Adrenal gland (tissue), 12 donors: ENCODE measurements around the gene ZNF827. TPM values are rescaled to one million over a fixed set of nuclear protein-coding genes. Genes with fewer than 3 reads are reported as not detected.

Source experiments
- DNase-seq, 7 donors: peaks; one replicate each; pipeline ENCODE4 v3.0.0-alpha.2; 2019 to 2020
- H3K27ac ChIP-seq, 5 donors: fragments of 200-600 bp; sonication (generic) in 4 of 5; 1 replicate in 3 of 5; 2 replicates in 2 of 5; pipeline versions ENCODE4 v1.5.1 to v1.8.0; 2016 to 2020; ENCODE audit warnings: mild to moderate bottlenecking in 1 of 5
- H3K27me3 ChIP-seq: fragments of 200-600 bp; 2 replicates; pipeline ENCODE4 v1.8.0; 2021
- H3K36me3 ChIP-seq, 2 donors: fragments of 200-600 bp; replicated peaks in 1 of 2; 1 replicate in 1 of 2; 2 replicates in 1 of 2; pipeline versions ENCODE4 v1.5.1 to v1.8.0; 2018 to 2022
- H3K4me1 ChIP-seq, 2 donors: fragments of 200-600 bp; replicated peaks in 1 of 2; 1 replicate in 1 of 2; 2 replicates in 1 of 2; pipeline versions ENCODE4 v1.5.1 to v1.8.0; 2018 to 2021
- H3K4me3 ChIP-seq, 4 donors: fragments of 200-600 bp; sonication (generic) in 3 of 4; one replicate each; pipeline ENCODE4 v1.5.1; 2016 to 2018
- H3K9me3 ChIP-seq, 3 donors: fragments of 200-600 bp; sonication (generic) in 1 of 3; replicated peaks in 1 of 3; 1 replicate in 2 of 3; 2 replicates in 1 of 3; pipeline versions ENCODE4 v1.5.1 to v1.8.0; 2016 to 2021
- POLR2A ChIP-seq, 2 donors: fragments of 450-650 bp; IDR thresholded peaks; one replicate each; pipeline ENCODE4 v1.6.1; 2017; ENCODE audit warnings: antibody characterized with exemption in 2 of 2, mild to moderate bottlenecking in 2 of 2, moderate library complexity in 1 of 2
- WGBS, 4 donors: extraction: QIAGEN DNeasy Blood & Tissue Kit in 2 of 4; methylation state at CpG; one replicate each; pipeline versions ENCODE4 v1.1.5 to v1.1.7; 2013 to 2017; 5-methylcytosine and 5-hydroxymethylcytosine counted together
- intact Hi-C, 2 donors: fragments of 100-400 bp; cut with DNase I; formaldehyde crosslinking; loops; one replicate each; pipeline versions ENCODE4 v1.14.1 to v1.15.0; 2022 to 2023
- polyA plus RNA-seq, 3 donors: library from polyadenylated mRNA; stranded (reverse); fragments of 200-250 nt in 2 of 3; fragments of 350-450 nt in 1 of 3; fragmentation: Illumina TruSeq in 1 of 3; extraction: RNeasy Lipid Tissue Mini Kit (QIAGEN cat#74804) in 1 of 3; gene quantifications; one replicate each; pipeline ENCODE4 v1.2.3, GENCODE V29; 2013 to 2014
- total RNA-seq, 9 donors: library from RNA; depleted of rRNA in 4 of 9; stranded (reverse); fragments of >200 nt in 4 of 9; fragments of 120-200 nt in 1 of 9; fragmentation: NEBNext Ultra II Directional in 1 of 9; extraction: Animal tissue kit (Norgen Biotek cat#: 25700) in 1 of 9; gene quantifications; one replicate each; pipeline versions ENCODE4 v1.1.0 to v1.2.4, GENCODE V29; 2013 to 2023
- TF ChIP-seq, protein P1 (sequence below), 6 experiments: fragments of 450-650 bp in 4 of 6; fragments of 200-600 bp in 2 of 6; sonication (generic) in 1 of 6; IDR thresholded peaks; 1 replicate in 5 of 6; 2 replicates in 1 of 6; pipeline versions ENCODE4 v1.5.1 to v1.8.0; 2016 to 2021; ENCODE audit warnings: antibody characterized with exemption in 6 of 6, mild to moderate bottlenecking in 2 of 6, moderate library complexity in 1 of 6
- donor health status: healthy with polysubstance abuse.
- donor health status: Bipolar disorder and iron deficiency.
- donor health status: DM: yes; HTN: yes; CAD: no.
- donor health status: DM: no; HTN: no; CAD: no.
- donor health status: DM: no; HTN: no; CAD: no.
- donor health status: DM: yes; HTN: yes; CAD: no.

Gene ZNF827
- total and polyA plus RNA-seq, 12 donors = 8.0 to 37.1 (median 22.7) TPM

DNA sequence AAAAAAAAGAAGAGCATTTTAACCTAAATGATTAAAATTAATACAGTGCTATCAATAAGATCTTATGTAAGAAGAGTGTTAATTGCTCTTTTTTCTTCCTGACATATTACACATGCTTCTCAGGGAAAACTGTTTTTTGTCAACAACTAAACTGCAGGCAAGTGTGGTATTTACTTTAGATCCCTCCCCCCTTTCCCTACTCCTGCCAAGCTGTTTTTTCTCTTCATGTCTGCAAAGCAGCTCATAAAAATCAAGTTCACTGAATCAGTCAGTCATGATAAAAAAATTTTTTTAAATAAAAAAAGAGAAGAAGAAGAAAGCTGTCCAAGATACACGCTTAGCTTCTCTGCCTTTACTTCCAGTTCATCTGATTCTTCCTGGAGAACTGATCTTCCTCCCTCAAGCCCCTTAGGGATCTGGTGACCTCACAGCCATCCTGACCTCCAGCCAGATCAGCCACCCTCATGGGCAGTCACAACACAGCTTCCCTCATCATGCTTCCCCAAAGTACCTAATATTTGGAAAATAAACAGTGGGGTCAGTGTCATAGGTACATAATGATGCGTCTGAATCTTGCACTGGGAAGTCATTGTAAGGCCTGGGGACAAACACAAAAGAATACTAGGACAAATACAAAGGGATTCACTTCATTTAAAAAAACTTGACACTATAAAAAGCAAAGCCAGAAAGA is 87.0 kb downstream of the ZNF827 start:
- Histone ChIP-seq H3K27me3 (no peaks in the 10 kb centered on the region), H3K27ac (no peak overlapping the region), H3K36me3 (no peaks in the 10 kb centered on the region), H3K4me3 (no peak overlapping the region), H3K9me3 (no peaks in the 10 kb centered on the region), H3K4me1 (peaks cover 6 to 22% of the 10 kb centered on the region in 2 donors)
- intact Hi-C loops = no loop called here
- 58 to 73% (median 61%) methylated on average over 2 of the region's 2 CpGs for WGBS, 4 donors
- DNase-seq = no peak
- TF ChIP-seq POLR2A (IDR thresholded peaks at IDR 0.05) = no peak
- TF ChIP-seq, protein P1, sequence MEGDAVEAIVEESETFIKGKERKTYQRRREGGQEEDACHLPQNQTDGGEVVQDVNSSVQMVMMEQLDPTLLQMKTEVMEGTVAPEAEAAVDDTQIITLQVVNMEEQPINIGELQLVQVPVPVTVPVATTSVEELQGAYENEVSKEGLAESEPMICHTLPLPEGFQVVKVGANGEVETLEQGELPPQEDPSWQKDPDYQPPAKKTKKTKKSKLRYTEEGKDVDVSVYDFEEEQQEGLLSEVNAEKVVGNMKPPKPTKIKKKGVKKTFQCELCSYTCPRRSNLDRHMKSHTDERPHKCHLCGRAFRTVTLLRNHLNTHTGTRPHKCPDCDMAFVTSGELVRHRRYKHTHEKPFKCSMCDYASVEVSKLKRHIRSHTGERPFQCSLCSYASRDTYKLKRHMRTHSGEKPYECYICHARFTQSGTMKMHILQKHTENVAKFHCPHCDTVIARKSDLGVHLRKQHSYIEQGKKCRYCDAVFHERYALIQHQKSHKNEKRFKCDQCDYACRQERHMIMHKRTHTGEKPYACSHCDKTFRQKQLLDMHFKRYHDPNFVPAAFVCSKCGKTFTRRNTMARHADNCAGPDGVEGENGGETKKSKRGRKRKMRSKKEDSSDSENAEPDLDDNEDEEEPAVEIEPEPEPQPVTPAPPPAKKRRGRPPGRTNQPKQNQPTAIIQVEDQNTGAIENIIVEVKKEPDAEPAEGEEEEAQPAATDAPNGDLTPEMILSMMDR (IDR thresholded peaks at IDR 0.05) = no peak

DNA sequence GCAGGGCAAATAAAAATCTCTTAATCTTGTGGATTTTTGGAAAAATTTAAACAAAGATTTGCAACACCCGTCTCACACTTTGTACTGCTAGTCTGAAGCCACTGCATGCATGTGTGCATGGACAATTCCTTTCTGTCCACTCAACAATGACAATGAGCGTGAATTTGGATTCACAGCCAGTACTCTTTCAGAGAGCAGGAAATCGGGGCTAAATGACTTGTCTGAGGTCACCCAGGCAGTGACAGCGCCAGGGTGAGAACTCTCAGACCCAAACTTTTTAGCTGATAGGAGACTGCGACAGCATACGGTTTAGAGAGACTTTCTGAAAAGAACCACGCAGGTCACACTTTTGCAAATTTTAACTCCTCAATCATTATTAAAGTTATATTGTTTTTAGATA is 90.9 kb downstream of the ZNF827 start:
- no peaks in the 10 kb centered on the region for H3K27me3 ChIP-seq
- WGBS, 4 donors = 63 to 81% (median 76%) methylated on average over 7 of the region's 7 CpGs
- no peaks in the 10 kb centered on the region for H3K9me3 ChIP-seq
- intact Hi-C loops = loop anchor here in 1 of 2 donors (10.0 kb wide), 1 partner anchor 87 kb away; the partner anchor contains the start of gene ZNF827
- peaks cover 0 to 6% of the 10 kb centered on the region in 2 donors for H3K36me3 ChIP-seq
- TF ChIP-seq POLR2A (IDR thresholded peaks at IDR 0.05) = no peak
- TF ChIP-seq, protein P1 (IDR thresholded peaks at IDR 0.05) = no peak
- no peak overlapping the region for H3K27ac ChIP-seq
- peaks cover 6 to 18% of the 10 kb centered on the region in 2 donors for H3K4me1 ChIP-seq
- no peak overlapping the region for H3K4me3 ChIP-seq
- no peak for DNase-seq

DNA sequence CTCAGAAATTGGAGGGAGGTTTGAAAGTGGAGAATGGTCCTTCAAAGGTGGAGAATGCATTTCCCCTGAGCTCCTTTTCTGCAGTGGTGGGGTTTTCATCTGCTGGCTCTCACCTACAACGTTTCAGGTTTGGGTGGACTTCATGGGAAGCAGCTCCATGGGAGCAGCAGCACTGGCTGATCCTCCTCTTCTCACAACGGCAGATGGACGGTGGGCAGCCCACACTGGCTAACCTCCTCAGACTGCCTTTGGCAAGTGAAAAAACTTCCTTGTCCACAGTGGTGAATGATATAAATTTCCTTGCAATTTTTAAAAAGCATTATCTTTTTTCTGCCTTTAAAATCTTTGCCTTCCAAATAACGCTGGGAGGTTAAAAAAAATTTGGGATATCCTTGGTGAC is 93.5 kb downstream of the ZNF827 start:
- no peak for TF ChIP-seq POLR2A (IDR thresholded peaks at IDR 0.05)
- TF ChIP-seq, protein P1 (IDR thresholded peaks at IDR 0.05) = no peak
- no peaks in the 10 kb centered on the region for H3K9me3 ChIP-seq
- no peaks in the 10 kb centered on the region for H3K27me3 ChIP-seq
- no peaks in the 10 kb centered on the region for H3K4me1 ChIP-seq
- intact Hi-C loops = loop anchor here in 1 of 2 donors (10.0 kb wide), 1 partner anchor 90 kb away; the partner anchor contains the start of gene ZNF827
- 89 to 96% (median 93%) methylated on average over 4 of the region's 4 CpGs for WGBS, 4 donors
- no peak overlapping the region for H3K4me3 ChIP-seq
- no peak overlapping the region for H3K27ac ChIP-seq
- H3K36me3 ChIP-seq = peaks cover 0 to 6% of the 10 kb centered on the region in 2 donors
- DNase-seq = no peak

GRCh38 chr4:145843639-145844038 is 95.0 kb downstream of the ZNF827 start:
- H3K27ac ChIP-seq = no peak overlapping the region
- no peaks in the 10 kb centered on the region for H3K4me1 ChIP-seq
- no peaks in the 10 kb centered on the region for H3K27me3 ChIP-seq
- no peak for DNase-seq
- TF ChIP-seq, protein P1 (IDR thresholded peaks at IDR 0.05) = no peak
- no peak for TF ChIP-seq POLR2A (IDR thresholded peaks at IDR 0.05)
- peaks cover 0 to 6% of the 10 kb centered on the region in 2 donors for H3K36me3 ChIP-seq
- 71 to 82% (median 76%) methylated on average over 6 of the region's 6 CpGs for WGBS, 4 donors
- H3K4me3 ChIP-seq = no peak overlapping the region
- intact Hi-C loops = loop anchor here in 1 of 2 donors (10.0 kb wide), 1 partner anchor 91 kb away; the partner anchor contains the start of gene ZNF827
- H3K9me3 ChIP-seq = no peaks in the 10 kb centered on the region
